Smooth muscle cell (in vitro differentiated cells): Measurements from ENCODE around the gene NR2F1. TPM values are rescaled to one million over a fixed set of nuclear protein-coding genes. Genes with fewer than 3 reads are reported as not detected.

Experiments used
- DNase-seq: peaks from one replicate; lab custom pipeline; 2025; ENCODE audit not compliant: unreplicated experiment; lab: John Stamatoyannopoulos, UW
- H2AFZ ChIP-seq: fragments of 200-600 bp; sonication (generic); 2 replicates; pipeline ENCODE4 v1.6.0; 2016; ENCODE audit warnings: antibody characterized with exemption, low read depth, mild to moderate bottlenecking
- H3F3A ChIP-seq: fragments of 200-600 bp; sonication (generic); 2 replicates; pipeline ENCODE4 v1.6.0; 2017; ENCODE audit warnings: antibody characterized with exemption, low read depth
- H3K27ac ChIP-seq: fragments of 200-600 bp; sonication (generic); 2 replicates; pipeline ENCODE4 v1.5.1; 2016; ENCODE audit warnings: low read depth, mild to moderate bottlenecking
- H3K27me3 ChIP-seq: fragments of 200-600 bp; sonication (generic); 2 replicates; pipeline ENCODE4 v1.6.1; 2016; ENCODE audit warnings: low read depth, mild to moderate bottlenecking
- H3K36me3 ChIP-seq: fragments of 200-600 bp; sonication (generic); 2 replicates; pipeline ENCODE4 v1.5.1; 2016; ENCODE audit warnings: low read depth
- H3K4me1 ChIP-seq: fragments of 200-600 bp; sonication (generic); 2 replicates; pipeline ENCODE4 v1.5.1; 2016; ENCODE audit warnings: low read depth
- H3K4me2 ChIP-seq: fragments of 200-600 bp; sonication (generic); 2 replicates; pipeline ENCODE4 v1.6.0; 2016; ENCODE audit warnings: mild to moderate bottlenecking
- H3K4me3 ChIP-seq: fragments of 200-600 bp; sonication (generic); 2 replicates; pipeline ENCODE4 v1.5.1; 2016; ENCODE audit warnings: mild to moderate bottlenecking
- H3K79me2 ChIP-seq: fragments of 200-600 bp; sonication (generic); 2 replicates; pipeline ENCODE4 v1.6.0; 2016; ENCODE audit warnings: low read depth, mild to moderate bottlenecking
- H3K9ac ChIP-seq: fragments of 200-600 bp; sonication (generic); 2 replicates; pipeline ENCODE4 v1.6.0; 2016; ENCODE audit warnings: low read depth
- H3K9me3 ChIP-seq: fragments of 200-600 bp; sonication (generic); replicated peaks from 2 replicates; pipeline ENCODE4 v1.5.1; 2016; ENCODE audit warnings: low read depth
- H4K20me1 ChIP-seq: fragments of 200-600 bp; sonication (generic); 2 replicates; pipeline ENCODE4 v1.6.0; 2016; ENCODE audit warnings: low read depth
- CTCF ChIP-seq: fragments of 200-600 bp; sonication (generic); IDR thresholded peaks from 2 replicates; pipeline ENCODE4 v1.5.1; 2017; ENCODE audit warnings: borderline replicate concordance, mild to moderate bottlenecking, antibody characterized with exemption; ENCODE audit not compliant: insufficient read depth, poor library complexity, severe bottlenecking
- WGBS: methylation state at CpG from one replicate; pipeline ENCODE4 v1.1.7; 2016; ENCODE audit warnings: low lambda C conversion rate; 5-methylcytosine and 5-hydroxymethylcytosine counted together
- polyA plus RNA-seq: library from polyadenylated mRNA; unstranded; fragments of >200 nt; fragmentation: Nextera tagmentation; extraction: Ambion mirVana; gene quantifications from 2 replicates; pipeline ENCODE4 v1.2.1, GENCODE V29; 2016
- total RNA-seq: library from RNA; depleted of rRNA; stranded (reverse); fragments of >200 nt; gene quantifications from 2 replicates; pipeline ENCODE4 v1.2.3, GENCODE V29; 2014

NR2F1 gene
- total and polyA plus RNA-seq, 2 experiments from 2014 or later, result 6.0 to 8.2 TPM

- Histone ChIP-seq H3K4me3 (peak overlapping the region; percentile 79), H3K36me3 (peaks cover 5% of the 10 kb centered on the region), H3F3A (peaks cover 6% of the 10 kb centered on the region), H2AFZ (no peak overlapping the region), H3K4me2 (peak overlapping the region; percentile 97), H4K20me1 (peaks cover 37% of the 10 kb centered on the region), H3K27me3 (peaks cover 55% of the 10 kb centered on the region), H3K27ac (no peak overlapping the region), H3K79me2 (no peaks in the 10 kb centered on the region), H3K4me1 (peaks cover 28% of the 10 kb centered on the region), H3K9me3 (no peaks in the 10 kb centered on the region), H3K9ac (no peak overlapping the region)
- 0% methylated on average over 6 of the region's 48 CpGs for WGBS
- TF ChIP-seq CTCF, result no peak
- no peak for DNase-seq
Measured at GRCh38 chr5:93584596-93585040, 1.6 kb downstream of the NR2F1 start.

- Histone ChIP-seq H3K4me1 (peaks cover 24% of the 10 kb centered on the region), H3K36me3 (peaks cover 5% of the 10 kb centered on the region), H3K79me2 (peaks cover 4% of the 10 kb centered on the region), H3K27me3 (peaks cover 61% of the 10 kb centered on the region), H2AFZ (peak overlapping the region; percentile 49), H4K20me1 (peaks cover 43% of the 10 kb centered on the region), H3K9me3 (no peaks in the 10 kb centered on the region), H3K4me3 (peak overlapping the region; percentile 79), H3K4me2 (peak overlapping the region; percentile 97), H3F3A (peaks cover 6% of the 10 kb centered on the region), H3K9ac (no peak overlapping the region), H3K27ac (no peak overlapping the region)
- DNase-seq, result no peak
- TF ChIP-seq CTCF, result no peak
- WGBS, result under 1% methylated on average over 51 of the region's 70 CpGs
Measured at GRCh38 chr5:93585041-93585766, 2.2 kb downstream of the NR2F1 start.

GRCh38 chr5:93585767-93586385 lies 2.9 kb downstream of the NR2F1 start:
- H3K27ac ChIP-seq, result no peak overlapping the region
- H3K4me2 ChIP-seq, result peak overlapping the region; percentile 97
- DNase-seq, result no peak
- no peak for TF ChIP-seq CTCF
- no peak overlapping the region for H3K9ac ChIP-seq
- WGBS, result 13% methylated on average over 12 of the region's 13 CpGs
- H3K36me3 ChIP-seq, result peaks cover 5% of the 10 kb centered on the region
- no peaks in the 10 kb centered on the region for H3K9me3 ChIP-seq
- peaks cover 23% of the 10 kb centered on the region for H3K4me1 ChIP-seq
- peak overlapping the region; percentile 79 for H3K4me3 ChIP-seq
- peaks cover 4% of the 10 kb centered on the region for H3K79me2 ChIP-seq
- peaks cover 50% of the 10 kb centered on the region for H4K20me1 ChIP-seq
- peaks cover 67% of the 10 kb centered on the region for H3K27me3 ChIP-seq
- peaks cover 6% of the 10 kb centered on the region for H3F3A ChIP-seq
- no peak overlapping the region for H2AFZ ChIP-seq
